ENCODE measurements around the gene MRPL49. TPM values are rescaled to one million over a fixed set of nuclear protein-coding genes. Genes with fewer than 3 reads are reported as not detected.

Gene MRPL49
- 10 to 100 TPM; 40.7 to 48.7 (median 43.5) TPM for polyA plus RNA-seq (ENCODE audit: insufficient read depth in 1 of 5, insufficient read length in 5 of 5, low replicate concordance in 1 of 5)
- long read RNA-seq, donor 1, transcript MRPL49-201 (4 exons, 2,019 nt) = major isoform, 21 of 25 reads
- long read RNA-seq, donor 1, partial matches to known transcripts = 0 of 25 reads
- long read RNA-seq, donor 1, other reads (novel, unspliced or antisense) = 0 of 25 reads
- long read RNA-seq, donor 2, transcript MRPL49-201 (4 exons, 2,019 nt) = major isoform, 12 of 15 reads
- long read RNA-seq, donor 2, partial matches to known transcripts = 0 of 15 reads
- long read RNA-seq, donor 2, other reads (novel, unspliced or antisense) = 0 of 15 reads
- long read RNA-seq, donor 3, transcript MRPL49-201 (4 exons, 2,019 nt) = major isoform, 19 of 24 reads
- long read RNA-seq, donor 3, partial matches to known transcripts = 0 of 24 reads
- long read RNA-seq, donor 3, other reads (novel, unspliced or antisense) = 0 of 24 reads
- long read RNA-seq, donor 4, transcript MRPL49-201 (4 exons, 2,019 nt) = major isoform, 8 of 10 reads
- long read RNA-seq, donor 4, partial matches to known transcripts = 0 of 10 reads
- long read RNA-seq, donor 4, other reads (novel, unspliced or antisense) = 0 of 10 reads
- long read RNA-seq, donor 5, transcript MRPL49-201 (4 exons, 2,019 nt) = major isoform, 27 of 156 reads
- long read RNA-seq, donor 5, partial matches to known transcripts = 125 of 156 reads
- long read RNA-seq, donor 5, other reads (novel, unspliced or antisense) = 0 of 156 reads
- long read RNA-seq, donor 6, transcript MRPL49-201 (4 exons, 2,019 nt) = major isoform, 19 of 25 reads
- long read RNA-seq, donor 6, partial matches to known transcripts = 0 of 25 reads
- long read RNA-seq, donor 6, other reads (novel, unspliced or antisense) = 0 of 25 reads
- long read RNA-seq, donor 7, transcript MRPL49-201 (4 exons, 2,019 nt) = major isoform, 6 of 7 reads
- long read RNA-seq, donor 7, partial matches to known transcripts = 0 of 7 reads
- long read RNA-seq, donor 7, other reads (novel, unspliced or antisense) = 0 of 7 reads
- long read RNA-seq, donor 8, transcript MRPL49-201 (4 exons, 2,019 nt) = major isoform, 9 of 11 reads
- long read RNA-seq, donor 8, partial matches to known transcripts = 0 of 11 reads
- long read RNA-seq, donor 8, other reads (novel, unspliced or antisense) = 0 of 11 reads

GRCh38 chr11:65121865-65122696 is at the start of gene MRPL49, which contains the start of gene FAU:
TSS of gene MRPL49 (plus strand) at chr11:65122321. CDS start at chr11:65122347, 26 bp downstream.
TSS of gene FAU (minus strand) at chr11:65122134. CDS start at chr11:65121813, 321 bp downstream.
- peak; percentile 95 to 96 for DNase-seq

- DNase-seq = no peak
Observed at GRCh38 chr11:65072631-65072966, 49.5 kb upstream of the MRPL49 start.

GRCh38 chr11:65077451-65077850 is 44.7 kb upstream of the MRPL49 start:
- DNase-seq = no peak

- DNase-seq = no peak
Observed at GRCh38 chr11:65078151-65078550, 44.0 kb upstream of the MRPL49 start.

- no peak for DNase-seq
Observed at GRCh38 chr11:65078786-65079342, 43.3 kb upstream of the MRPL49 start.

- DNase-seq = no peak
Observed at GRCh38 chr11:65083134-65083833, 38.8 kb upstream of the MRPL49 start.

- peak; percentile 94 to 95 for DNase-seq
Observed at GRCh38 chr11:65083834-65084597, 38.1 kb upstream of the MRPL49 start, which contains the start of the genes CDCA5 and ZFPL1. TSS of gene CDCA5 (minus strand) at chr11:65084040. CDS start at chr11:65083978, 62 bp downstream. TSS of gene ZFPL1 (plus strand) at chr11:65084222. CDS start at chr11:65084699, 477 bp downstream.

- no peak for DNase-seq
Observed at GRCh38 chr11:65084598-65085375, 37.3 kb upstream of the MRPL49 start.

- DNase-seq = no peak
Observed at GRCh38 chr11:65085446-65085845, 36.7 kb upstream of the MRPL49 start.

- DNase-seq = no peak
Observed at GRCh38 chr11:65086809-65087208, 35.3 kb upstream of the MRPL49 start.

GRCh38 chr11:65087216-65087615 is 34.9 kb upstream of the MRPL49 start:
- no peak for DNase-seq

- DNase-seq = no peak
Observed at GRCh38 chr11:65087827-65088226, 34.3 kb upstream of the MRPL49 start.

- no peak for DNase-seq
Observed at GRCh38 chr11:65089621-65090020, 32.5 kb upstream of the MRPL49 start.

- DNase-seq = no peak
Observed at GRCh38 chr11:65090628-65091027, 31.5 kb upstream of the MRPL49 start.

- no peak for DNase-seq
Observed at GRCh38 chr11:65095427-65095826, 26.7 kb upstream of the MRPL49 start.

GRCh38 chr11:65095974-65096806 is 25.9 kb upstream of the MRPL49 start, which contains the start of gene VPS51:
TSS of gene VPS51 (plus strand) at chr11:65096214. CDS start at chr11:65096251, 37 bp downstream.
- peak; percentile 83 for DNase-seq

GRCh38 chr11:65096926-65097325 is 25.2 kb upstream of the MRPL49 start:
- DNase-seq = no peak

Data from right lung (tissue), 10 donors.